ENCODE data around the gene UBP1. TPM values are rescaled to one million over a fixed set of nuclear protein-coding genes. Genes with fewer than 3 reads are reported as not detected.
"Not testable (repeated sequence)": the region's sequence is repeated elsewhere in the genome, so short reads cannot be mapped to it uniquely, and the experiment has no call there.

Gene UBP1
- total RNA-seq (2014; rRNA removed; shearing (Covaris generic)), result 14.9 and 20.8 TPM in 2 replicates

GRCh38 chr3:33440328-33441224, at the start of gene UBP1:
Gene UBP1, minus strand, starts transcription at chr3:33440405. Its CDS starts 557 bp downstream, at chr3:33439848.
- Histone ChIP-seq H3K27ac (peak within 1 kb of the TSS; percentile 88), H3K27me3 (replicated peaks) (no peaks in the 10 kb centered on the region), H3K4me1 (replicated peaks) (peaks cover 23% of the 10 kb centered on the region), H3K4me3 (peak within 1 kb of the TSS; percentile 98), H3K36me3 (peaks cover 5% of the 10 kb centered on the region), H3K9me3 (replicated peaks) (no peaks in the 10 kb centered on the region)
- DNase-seq (ENCODE audit: low read depth in 1 of 2, low spot score in 2 of 2), result peak; percentile 99 to 100

- no peaks in the 10 kb centered on the region for H3K36me3 ChIP-seq
- H3K9me3 ChIP-seq (replicated peaks), result no peaks in the 10 kb centered on the region
- H3K27me3 ChIP-seq (replicated peaks), result no peaks in the 10 kb centered on the region
- DNase-seq (ENCODE audit: low read depth in 1 of 2, low spot score in 2 of 2), result no peak
- no peaks in the 10 kb centered on the region for H3K4me1 ChIP-seq (replicated peaks)
- no peak overlapping the region for H3K27ac ChIP-seq
- no peak overlapping the region for H3K4me3 ChIP-seq
Measured at GRCh38 chr3:33488683-33489082, 48.5 kb upstream of the UBP1 start.

GRCh38 chr3:33488246-33488645, 48.0 kb upstream of the UBP1 start:
- no peak overlapping the region for H3K4me3 ChIP-seq
- H3K36me3 ChIP-seq, result no peaks in the 10 kb centered on the region
- no peaks in the 10 kb centered on the region for H3K4me1 ChIP-seq (replicated peaks)
- H3K27me3 ChIP-seq (replicated peaks), result no peaks in the 10 kb centered on the region
- no peak for DNase-seq (ENCODE audit: low read depth in 1 of 2, low spot score in 2 of 2)
- H3K27ac ChIP-seq, result no peak overlapping the region
- H3K9me3 ChIP-seq (replicated peaks), result no peaks in the 10 kb centered on the region

- no peaks in the 10 kb centered on the region for H3K4me1 ChIP-seq (replicated peaks)
- H3K9me3 ChIP-seq (replicated peaks), result 0 out of 2 replicates have a peak, but pooled peaks cover 3% of the 10 kb centered on the region
- no peak overlapping the region for H3K27ac ChIP-seq
- no peak overlapping the region for H3K4me3 ChIP-seq
- no peaks in the 10 kb centered on the region for H3K27me3 ChIP-seq (replicated peaks)
- no peaks in the 10 kb centered on the region for H3K36me3 ChIP-seq
- no peak for DNase-seq (ENCODE audit: low read depth in 1 of 2, low spot score in 2 of 2)
Measured at GRCh38 chr3:33482111-33482521, 41.9 kb upstream of the UBP1 start.

GRCh38 chr3:33474896-33475295, 34.7 kb upstream of the UBP1 start:
- no peak for DNase-seq (ENCODE audit: low read depth in 1 of 2, low spot score in 2 of 2)
- H3K27me3 ChIP-seq (replicated peaks), result no peaks in the 10 kb centered on the region

GRCh38 chr3:33473813-33474212, 33.6 kb upstream of the UBP1 start:
- no peak overlapping the region for H3K4me3 ChIP-seq
- H3K27ac ChIP-seq, result no peak overlapping the region
- H3K9me3 ChIP-seq (replicated peaks), result no peaks in the 10 kb centered on the region
- no peaks in the 10 kb centered on the region for H3K36me3 ChIP-seq
- H3K27me3 ChIP-seq (replicated peaks), result no peaks in the 10 kb centered on the region
- no peaks in the 10 kb centered on the region for H3K4me1 ChIP-seq (replicated peaks)
- no peak for DNase-seq (ENCODE audit: low read depth in 1 of 2, low spot score in 2 of 2)

More at GRCh38 chr3:33474896-33475295, 34.7 kb upstream of the UBP1 start:
- Histone ChIP-seq H3K4me3 (no peak overlapping the region), H3K4me1 (replicated peaks) (no peaks in the 10 kb centered on the region), H3K27ac (no peak overlapping the region), H3K36me3 (no peaks in the 10 kb centered on the region), H3K9me3 (replicated peaks) (no peaks in the 10 kb centered on the region)

- DNase-seq (ENCODE audit: low read depth in 1 of 2, low spot score in 2 of 2), result no peak
- H3K27ac ChIP-seq, result no peak overlapping the region
Measured at GRCh38 chr3:33467786-33468185, 27.6 kb upstream of the UBP1 start.

GRCh38 chr3:33461097-33461496, 20.9 kb upstream of the UBP1 start:
- no peak for DNase-seq (ENCODE audit: low read depth in 1 of 2, low spot score in 2 of 2)
- H3K9me3 ChIP-seq (replicated peaks), result no peaks in the 10 kb centered on the region
- H3K4me1 ChIP-seq (replicated peaks), result no peaks in the 10 kb centered on the region
- no peaks in the 10 kb centered on the region for H3K36me3 ChIP-seq
- no peak overlapping the region for H3K27ac ChIP-seq
- no peaks in the 10 kb centered on the region for H3K27me3 ChIP-seq (replicated peaks)
- H3K4me3 ChIP-seq, result no peak overlapping the region

More at GRCh38 chr3:33467786-33468185, 27.6 kb upstream of the UBP1 start:
- no peaks in the 10 kb centered on the region for H3K4me1 ChIP-seq (replicated peaks)
- H3K4me3 ChIP-seq, result no peak overlapping the region
- no peaks in the 10 kb centered on the region for H3K27me3 ChIP-seq (replicated peaks)
- H3K36me3 ChIP-seq, result no peaks in the 10 kb centered on the region
- no peaks in the 10 kb centered on the region for H3K9me3 ChIP-seq (replicated peaks)

- not testable (repeated sequence) for DNase-seq (ENCODE audit: low read depth in 1 of 2, low spot score in 2 of 2); H3K27me3 ChIP-seq (replicated peaks); H3K4me1 ChIP-seq (replicated peaks); H3K36me3 ChIP-seq; H3K4me3 ChIP-seq; H3K9me3 ChIP-seq (replicated peaks); H3K27ac ChIP-seq
Measured at GRCh38 chr3:33459577-33459976, 19.4 kb upstream of the UBP1 start.

- H3K9me3 ChIP-seq (replicated peaks), result no peaks in the 10 kb centered on the region
- H3K4me1 ChIP-seq (replicated peaks), result no peaks in the 10 kb centered on the region
- no peaks in the 10 kb centered on the region for H3K36me3 ChIP-seq
- H3K27me3 ChIP-seq (replicated peaks), result no peaks in the 10 kb centered on the region
- no peak overlapping the region for H3K27ac ChIP-seq
- H3K4me3 ChIP-seq, result no peak overlapping the region
- DNase-seq (ENCODE audit: low read depth in 1 of 2, low spot score in 2 of 2), result no peak
Measured at GRCh38 chr3:33458446-33458845, 18.2 kb upstream of the UBP1 start.

- H3K27me3 ChIP-seq (replicated peaks), result no peaks in the 10 kb centered on the region
- H3K9me3 ChIP-seq (replicated peaks), result no peaks in the 10 kb centered on the region
- no peak for DNase-seq (ENCODE audit: low read depth in 1 of 2, low spot score in 2 of 2)
- no peak overlapping the region for H3K4me3 ChIP-seq
- H3K36me3 ChIP-seq, result no peaks in the 10 kb centered on the region
- H3K4me1 ChIP-seq (replicated peaks), result no peaks in the 10 kb centered on the region
- H3K27ac ChIP-seq, result no peak overlapping the region
Measured at GRCh38 chr3:33456756-33457155, 16.6 kb upstream of the UBP1 start.

GRCh38 chr3:33453331-33453761, 13.1 kb upstream of the UBP1 start:
- Histone ChIP-seq H3K4me1 (replicated peaks) (no peaks in the 10 kb centered on the region), H3K36me3 (no peaks in the 10 kb centered on the region), H3K27ac (no peak overlapping the region), H3K9me3 (replicated peaks) (no peaks in the 10 kb centered on the region), H3K27me3 (replicated peaks) (no peaks in the 10 kb centered on the region), H3K4me3 (no peak overlapping the region)
- no peak for DNase-seq (ENCODE audit: low read depth in 1 of 2, low spot score in 2 of 2)

- H3K36me3 ChIP-seq; H3K27ac ChIP-seq; H3K9me3 ChIP-seq (replicated peaks); H3K4me1 ChIP-seq (replicated peaks); H3K4me3 ChIP-seq; H3K27me3 ChIP-seq (replicated peaks); DNase-seq (ENCODE audit: low read depth in 1 of 2, low spot score in 2 of 2): not testable (repeated sequence)
Measured at GRCh38 chr3:33451994-33452393, 11.8 kb upstream of the UBP1 start.

- Histone ChIP-seq H3K9me3 (replicated peaks) (no peaks in the 10 kb centered on the region), H3K4me1 (replicated peaks) (no peaks in the 10 kb centered on the region), H3K4me3 (no peak overlapping the region), H3K27ac (no peak overlapping the region), H3K27me3 (replicated peaks) (no peaks in the 10 kb centered on the region), H3K36me3 (no peaks in the 10 kb centered on the region)
- no peak for DNase-seq (ENCODE audit: low read depth in 1 of 2, low spot score in 2 of 2)
Measured at GRCh38 chr3:33447958-33448357, 7.8 kb upstream of the UBP1 start.
